Keratinocyte (primary cell): ENCODE data around the gene HAND2.

Experiments used
- CTCF ChIP-seq, 3 experiments: IDR thresholded peaks in 1 of 3; conservative IDR thresholded peaks in 1 of 3; optimal IDR thresholded peaks in 1 of 3; 2 replicates in 2 of 3; 3 replicates in 1 of 3; pipeline versions ENCODE3 to v1.5.1; 2011; ENCODE audit warnings: low read length in 3 of 3, mild to moderate bottlenecking in 3 of 3, moderate library complexity in 2 of 3, control low read depth in 1 of 3, inconsistent platforms in 1 of 3; ENCODE audit not compliant: insufficient read depth in 2 of 3; ENCODE audit errors: extremely low read depth in 1 of 3
- EZH2 ChIP-seq: IDR thresholded peaks from one replicate; pipeline ENCODE4 v1.6.1; 2012; ENCODE audit warnings: inconsistent platforms, mild to moderate bottlenecking, low read length, moderate library complexity

- TF ChIP-seq CTCF (optimal IDR thresholded peaks at IDR 0.05 in 1 of 3, IDR thresholded peaks at IDR 0.05 in 1 of 3, conservative IDR thresholded peaks at IDR 0.05 in 1 of 3; ENCODE audit: extremely low read depth in 1 of 3, insufficient read depth in 2 of 3, low read length in 3 of 3) (no peak), EZH2 (no peak)
These were observed 39.1 kb downstream of the HAND2 start for GRCh38 chr4:173490817-173491528.
